ENCODE measurements around the gene GSAP.

GRCh38 chr7:77427996-77428603 lies 12.0 kb upstream of the GSAP start:
- TF ChIP-seq CTCF (IDR thresholded peaks at IDR 0.05 in 8 of 11, conservative IDR thresholded peaks at IDR 0.05 in 3 of 11) (no peak), POLR2AphosphoS5 (IDR thresholded peaks at IDR 0.05) (peak in 1 of 3 donors; percentile 41), POLR2A (IDR thresholded peaks at IDR 0.05) (no peak)
